HCT116 (cell line): Measurements from ENCODE around the gene ACTRT2. TPM values are rescaled to one million over a fixed set of nuclear protein-coding genes. Genes with fewer than 3 reads are reported as not detected.

Experiments
- ATAC-seq: fragments of 200-7000 bp; cut with Tn5 transposase; 2 replicates; pipeline ENCODE4 v1.9.1; 2020; ENCODE audit warnings: mild to moderate bottlenecking, moderate library complexity
- BruUV-seq: library from RNA; stranded (reverse); fragments of 400-500 nt; replicated peaks from 2 replicates; lab custom pipeline; 2021; lab: Mats Ljungman, UMichigan
- CTCF ChIA-PET: fragments of 300-600 bp; sonication (Branson Sonifier 250); formaldehyde crosslinking; loops from one replicate; lab custom pipeline; 2021; ENCODE audit warnings: antibody characterized with exemption; lab: Charles Lee
- POLR2A ChIA-PET: fragments of 300-600, 350-600 bp; sonication (Branson Sonifier 250); formaldehyde crosslinking; loops from one replicate; lab custom pipeline; 2021; ENCODE audit warnings: antibody characterized with exemption; lab: Charles Lee
- RAD21 ChIA-PET, 2 experiments: fragments of 300-600 bp; sonication (Branson Sonifier 250); formaldehyde crosslinking; loops; one replicate each; lab custom pipeline; 2023; ENCODE audit warnings: low total read pairs in 2 of 2; ENCODE audit not compliant: uncharacterized antibody in 2 of 2, unreplicated experiment in 2 of 2, low non-redundant PET in 1 of 2; lab: Charles Lee
- DNase-seq: peaks from one replicate; pipeline ENCODE4 v3.0.0-alpha.2; 2010; ENCODE audit warnings: low read depth, low spot score
- H2AFZ ChIP-seq: fragments of 200-600 bp; shearing (Covaris generic), sonication (generic); 2 replicates; pipeline ENCODE4 v1.6.1; 2017; ENCODE audit warnings: low read depth, mixed run types, mixed read lengths, antibody characterized with exemption, low read length; ENCODE audit not compliant: poor library complexity, severe bottlenecking
- H3K27ac ChIP-seq: 2 replicates; pipeline ENCODE4 v1.5.1; 2012; ENCODE audit warnings: low read depth, low read length
- H3K27me3 ChIP-seq: fragments of 200-600 bp; sonication (generic); 2 replicates; pipeline ENCODE4 v1.6.1; 2016; ENCODE audit warnings: mixed run types, low read length, mixed read lengths; ENCODE audit not compliant: insufficient read depth
- H3K36me3 ChIP-seq, 2 experiments: fragments of 200-500 bp in 1 of 2; fragments of 200-600 bp in 1 of 2; sonication (Bioruptor generic) in 1 of 2; sonication (generic) in 1 of 2; 2 replicates each; pipeline versions ENCODE4 v1.5.1 to v1.6.1; 2014 to 2016; ENCODE audit warnings: low read length in 2 of 2, inconsistent platforms in 1 of 2, mixed read lengths in 1 of 2, mixed run types in 1 of 2; ENCODE audit not compliant: insufficient read depth in 2 of 2, control insufficient read depth in 1 of 2
- H3K4me1 ChIP-seq, 2 experiments: fragments of 200-600 bp in 1 of 2; sonication (generic) in 1 of 2; 2 replicates each; pipeline versions ENCODE4 v1.5.1 to v1.6.1; 2012 to 2017; ENCODE audit warnings: low read length in 2 of 2, inconsistent platforms in 1 of 2, mild to moderate bottlenecking in 1 of 2, mixed read lengths in 1 of 2, mixed run types in 1 of 2, moderate library complexity in 1 of 2; ENCODE audit not compliant: insufficient read depth in 2 of 2, control insufficient read depth in 1 of 2
- H3K4me2 ChIP-seq: fragments of 200-600 bp; sonication (generic); 2 replicates; pipeline ENCODE4 v1.6.1; 2017; ENCODE audit warnings: mixed run types, low read length, mixed read lengths
- H3K4me3 ChIP-seq, 2 experiments: fragments of 200-600 bp in 1 of 2; sonication (generic) in 1 of 2; replicated peaks in 1 of 2; 2 replicates each; pipeline ENCODE4 v1.5.1; 2011 to 2016; ENCODE audit warnings: low read length in 2 of 2, control low read depth in 1 of 2, low read depth in 1 of 2, mild to moderate bottlenecking in 1 of 2, mixed read lengths in 1 of 2, mixed run types in 1 of 2
- H3K79me2 ChIP-seq: fragments of 200-600 bp; sonication (generic); 2 replicates; pipeline ENCODE4 v1.6.1; 2017; ENCODE audit warnings: mild to moderate bottlenecking, mixed run types, low read length, moderate library complexity, mixed read lengths; ENCODE audit not compliant: insufficient read depth
- H3K9ac ChIP-seq: fragments of 200-600 bp; sonication (generic); 2 replicates; pipeline ENCODE4 v1.6.1; 2016; ENCODE audit warnings: low read length, mixed read lengths
- H3K9me2 ChIP-seq: fragments of 200-600 bp; sonication (generic), shearing (Covaris generic); 2 replicates; pipeline ENCODE4 v1.6.1; 2017; ENCODE audit warnings: mixed run types, mild to moderate bottlenecking, moderate library complexity; ENCODE audit not compliant: insufficient read depth
- H3K9me3 ChIP-seq, 2 experiments: fragments of 200-500 bp in 1 of 2; fragments of 200-600 bp in 1 of 2; sonication (Bioruptor generic) in 1 of 2; sonication (generic) in 1 of 2; 2 replicates each; pipeline ENCODE4 v1.6.1; 2014 to 2017; ENCODE audit warnings: low read length in 2 of 2, mixed read lengths in 2 of 2, inconsistent platforms in 1 of 2, low read depth in 1 of 2, mild to moderate bottlenecking in 1 of 2, mixed run types in 1 of 2, moderate library complexity in 1 of 2; ENCODE audit not compliant: control insufficient read depth in 1 of 2, insufficient read depth in 1 of 2
- H4K20me1 ChIP-seq: fragments of 200-600 bp; sonication (generic), shearing (Covaris generic); 2 replicates; pipeline ENCODE4 v1.6.1; 2017; ENCODE audit warnings: mixed run types, mild to moderate bottlenecking, moderate library complexity; ENCODE audit not compliant: insufficient read depth
- ATF3 ChIP-seq: IDR thresholded peaks from 2 replicates; pipeline ENCODE4 v1.6.1; 2012
- CBX3 ChIP-seq: IDR thresholded peaks from 2 replicates; pipeline ENCODE4 v1.6.1; 2012; ENCODE audit warnings: low read depth
- EGR1 ChIP-seq: IDR thresholded peaks from 2 replicates; pipeline ENCODE4 v1.6.1; 2012; ENCODE audit warnings: low read depth
- ELF1 ChIP-seq: IDR thresholded peaks from 2 replicates; pipeline ENCODE4 v1.6.1; 2012; ENCODE audit warnings: low read depth, borderline replicate concordance
- EZH2 ChIP-seq: fragments of 200-600 bp; sonication (generic); IDR thresholded peaks from 2 replicates; pipeline ENCODE4 v1.6.1; 2017; ENCODE audit warnings: antibody characterized with exemption, mixed run types
- FOSL1 ChIP-seq: IDR thresholded peaks from 2 replicates; pipeline ENCODE4 v1.6.1; 2012; ENCODE audit warnings: low read depth
- JUND ChIP-seq: IDR thresholded peaks from 2 replicates; pipeline ENCODE4 v1.6.1; 2012
- POLR2AphosphoS5 ChIP-seq: IDR thresholded peaks from 2 replicates; pipeline ENCODE4 v1.6.1; 2011; ENCODE audit warnings: mild to moderate bottlenecking, low read depth, low read length, moderate library complexity
- SIN3A ChIP-seq: IDR thresholded peaks from 2 replicates; pipeline ENCODE4 v1.6.1; 2012; ENCODE audit warnings: low read depth
- SP1 ChIP-seq: IDR thresholded peaks from 2 replicates; pipeline ENCODE4 v1.6.1; 2012; ENCODE audit warnings: low read depth
- SRF ChIP-seq: IDR thresholded peaks from 2 replicates; pipeline ENCODE4 v1.6.1; 2012; ENCODE audit warnings: low read depth
- YY1 ChIP-seq: IDR thresholded peaks from 2 replicates; pipeline ENCODE4 v1.6.1; 2011; ENCODE audit warnings: low read length, low read depth, moderate library complexity, mild to moderate bottlenecking; ENCODE audit not compliant: insufficient replicate concordance; ENCODE audit errors: extremely low read depth
- ZBTB33 ChIP-seq: IDR thresholded peaks from 2 replicates; pipeline ENCODE4 v1.6.1; 2011; ENCODE audit warnings: mild to moderate bottlenecking, low read length, moderate library complexity; ENCODE audit not compliant: insufficient replicate concordance; ENCODE audit errors: extremely low read depth
- intact Hi-C: fragments of 100-400 bp; cut with micrococcal nuclease; formaldehyde crosslinking; loops from 2 replicates; pipeline ENCODE4 v1.10.0; 2022
- total RNA-seq: library from RNA; stranded (reverse); gene quantifications from one replicate; pipeline ENCODE4 v1.2.1, GENCODE V29; 2021; ENCODE audit not compliant: unreplicated experiment
- TF ChIP-seq, protein P1 (sequence below), 3 experiments: fragments of 200-600 bp in 1 of 3; sonication (generic) in 1 of 3; IDR thresholded peaks in 2 of 3; conservative IDR thresholded peaks in 1 of 3; 2 replicates each; pipeline ENCODE4 v1.5.1; 2012 to 2017; ENCODE audit warnings: low read depth in 2 of 3, low read length in 2 of 3, antibody characterized with exemption in 1 of 3, borderline replicate concordance in 1 of 3, control low read depth in 1 of 3, mild to moderate bottlenecking in 1 of 3, mixed read lengths in 1 of 3, mixed run types in 1 of 3, moderate library complexity in 1 of 3; ENCODE audit not compliant: insufficient read depth in 1 of 3
- TF ChIP-seq, protein P2 (sequence below): IDR thresholded peaks from 2 replicates; pipeline ENCODE4 v1.6.1; 2012; ENCODE audit warnings: low read depth
- TF ChIP-seq, protein P3 (sequence below): IDR thresholded peaks from 2 replicates; pipeline ENCODE4 v1.6.1; 2012

ACTRT2 gene
- total RNA-seq, 1 experiment from 2014 or later: not detected

GRCh38 chr1:3038571-3039181 lies 17.4 kb downstream of the ACTRT2 start:
- ChIA-PET CTCF (no interaction called here), POLR2A (no interaction called here), RAD21 (no interaction called here)
- DNase-seq (no peak), ATAC-seq (no peak)
- no peak overlapping the region for H3K9ac ChIP-seq
- no peaks in the 10 kb centered on the region for H3K9me3 ChIP-seq
- no TSS peak for BruUV-seq
- no peak overlapping the region for H3K4me3 ChIP-seq
- no peak overlapping the region for H3K4me2 ChIP-seq
- H3K4me1 ChIP-seq: no peaks in the 10 kb centered on the region
- no peaks in the 10 kb centered on the region for H4K20me1 ChIP-seq
- no peak overlapping the region for H3K27ac ChIP-seq
- no peak overlapping the region for H2AFZ ChIP-seq
- no peak for TF ChIP-seq ZBTB33
- TF ChIP-seq SRF: no peak
- TF ChIP-seq ATF3: no peak
- no peak for TF ChIP-seq SP1
- no peak for TF ChIP-seq SIN3A
- TF ChIP-seq JUND: no peak
- no peak for TF ChIP-seq ELF1
- TF ChIP-seq CBX3: no peak
- no peak for TF ChIP-seq EZH2
- no peak for TF ChIP-seq EGR1
- TF ChIP-seq, protein P1, sequence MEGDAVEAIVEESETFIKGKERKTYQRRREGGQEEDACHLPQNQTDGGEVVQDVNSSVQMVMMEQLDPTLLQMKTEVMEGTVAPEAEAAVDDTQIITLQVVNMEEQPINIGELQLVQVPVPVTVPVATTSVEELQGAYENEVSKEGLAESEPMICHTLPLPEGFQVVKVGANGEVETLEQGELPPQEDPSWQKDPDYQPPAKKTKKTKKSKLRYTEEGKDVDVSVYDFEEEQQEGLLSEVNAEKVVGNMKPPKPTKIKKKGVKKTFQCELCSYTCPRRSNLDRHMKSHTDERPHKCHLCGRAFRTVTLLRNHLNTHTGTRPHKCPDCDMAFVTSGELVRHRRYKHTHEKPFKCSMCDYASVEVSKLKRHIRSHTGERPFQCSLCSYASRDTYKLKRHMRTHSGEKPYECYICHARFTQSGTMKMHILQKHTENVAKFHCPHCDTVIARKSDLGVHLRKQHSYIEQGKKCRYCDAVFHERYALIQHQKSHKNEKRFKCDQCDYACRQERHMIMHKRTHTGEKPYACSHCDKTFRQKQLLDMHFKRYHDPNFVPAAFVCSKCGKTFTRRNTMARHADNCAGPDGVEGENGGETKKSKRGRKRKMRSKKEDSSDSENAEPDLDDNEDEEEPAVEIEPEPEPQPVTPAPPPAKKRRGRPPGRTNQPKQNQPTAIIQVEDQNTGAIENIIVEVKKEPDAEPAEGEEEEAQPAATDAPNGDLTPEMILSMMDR (IDR thresholded peaks at IDR 0.05 in 2 of 3, conservative IDR thresholded peaks at IDR 0.05 in 1 of 3; ENCODE audit: borderline replicate concordance in 1 of 3, insufficient read depth in 1 of 3, low read depth in 2 of 3, low read length in 2 of 3): no peak
- TF ChIP-seq, protein P2, sequence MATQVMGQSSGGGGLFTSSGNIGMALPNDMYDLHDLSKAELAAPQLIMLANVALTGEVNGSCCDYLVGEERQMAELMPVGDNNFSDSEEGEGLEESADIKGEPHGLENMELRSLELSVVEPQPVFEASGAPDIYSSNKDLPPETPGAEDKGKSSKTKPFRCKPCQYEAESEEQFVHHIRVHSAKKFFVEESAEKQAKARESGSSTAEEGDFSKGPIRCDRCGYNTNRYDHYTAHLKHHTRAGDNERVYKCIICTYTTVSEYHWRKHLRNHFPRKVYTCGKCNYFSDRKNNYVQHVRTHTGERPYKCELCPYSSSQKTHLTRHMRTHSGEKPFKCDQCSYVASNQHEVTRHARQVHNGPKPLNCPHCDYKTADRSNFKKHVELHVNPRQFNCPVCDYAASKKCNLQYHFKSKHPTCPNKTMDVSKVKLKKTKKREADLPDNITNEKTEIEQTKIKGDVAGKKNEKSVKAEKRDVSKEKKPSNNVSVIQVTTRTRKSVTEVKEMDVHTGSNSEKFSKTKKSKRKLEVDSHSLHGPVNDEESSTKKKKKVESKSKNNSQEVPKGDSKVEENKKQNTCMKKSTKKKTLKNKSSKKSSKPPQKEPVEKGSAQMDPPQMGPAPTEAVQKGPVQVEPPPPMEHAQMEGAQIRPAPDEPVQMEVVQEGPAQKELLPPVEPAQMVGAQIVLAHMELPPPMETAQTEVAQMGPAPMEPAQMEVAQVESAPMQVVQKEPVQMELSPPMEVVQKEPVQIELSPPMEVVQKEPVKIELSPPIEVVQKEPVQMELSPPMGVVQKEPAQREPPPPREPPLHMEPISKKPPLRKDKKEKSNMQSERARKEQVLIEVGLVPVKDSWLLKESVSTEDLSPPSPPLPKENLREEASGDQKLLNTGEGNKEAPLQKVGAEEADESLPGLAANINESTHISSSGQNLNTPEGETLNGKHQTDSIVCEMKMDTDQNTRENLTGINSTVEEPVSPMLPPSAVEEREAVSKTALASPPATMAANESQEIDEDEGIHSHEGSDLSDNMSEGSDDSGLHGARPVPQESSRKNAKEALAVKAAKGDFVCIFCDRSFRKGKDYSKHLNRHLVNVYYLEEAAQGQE: no peak
- TF ChIP-seq FOSL1: no peak
- TF ChIP-seq, protein P3, sequence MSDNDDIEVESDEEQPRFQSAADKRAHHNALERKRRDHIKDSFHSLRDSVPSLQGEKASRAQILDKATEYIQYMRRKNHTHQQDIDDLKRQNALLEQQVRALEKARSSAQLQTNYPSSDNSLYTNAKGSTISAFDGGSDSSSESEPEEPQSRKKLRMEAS: no peak
- no peak for TF ChIP-seq POLR2AphosphoS5
- TF ChIP-seq YY1: no peak
- intact Hi-C loops: no loop called here
- H3K79me2 ChIP-seq: no peaks in the 10 kb centered on the region
- peaks cover 25% of the 10 kb centered on the region for H3K27me3 ChIP-seq
- H3K36me3 ChIP-seq: no peaks in the 10 kb centered on the region
- H3K9me2 ChIP-seq: no peaks in the 10 kb centered on the region
